Spinal cord (tissue), 10 donors: ENCODE data around the gene HSD17B4. TPM values are rescaled to one million over a fixed set of nuclear protein-coding genes. Genes with fewer than 3 reads are reported as not detected.
"Not testable (repeated sequence)": the region's sequence is repeated elsewhere in the genome, so short reads cannot be mapped to it uniquely, and the experiment has no call there.

ENCODE experiments used
- DNase-seq, 6 donors: peaks; one replicate each; pipeline versions ENCODE4 v3.0.0 to v3.0.0-alpha.2; 2013 to 2015; ENCODE audit warnings: low spot score in 6 of 6, low read depth in 4 of 6
- H3K27ac ChIP-seq: one replicate; pipeline ENCODE4 v1.5.1; 2013; ENCODE audit warnings: low read depth, low read length, control low read depth
- H3K27me3 ChIP-seq: one replicate; pipeline ENCODE4 v1.6.1; 2013; ENCODE audit warnings: low read length; ENCODE audit not compliant: control insufficient read depth, insufficient read depth
- H3K36me3 ChIP-seq: one replicate; pipeline ENCODE4 v1.6.1; 2013; ENCODE audit warnings: low read length; ENCODE audit not compliant: control insufficient read depth, insufficient read depth
- H3K4me1 ChIP-seq: one replicate; pipeline ENCODE4 v1.6.1; 2013; ENCODE audit warnings: low read length; ENCODE audit not compliant: control insufficient read depth, insufficient read depth
- H3K4me3 ChIP-seq: one replicate; pipeline ENCODE4 v1.5.1; 2013; ENCODE audit warnings: low read depth, low read length, control low read depth
- H3K9me3 ChIP-seq: one replicate; pipeline ENCODE4 v1.6.1; 2013; ENCODE audit warnings: low read length; ENCODE audit not compliant: control insufficient read depth, insufficient read depth
- WGBS: methylation state at CpG from one replicate; pipeline ENCODE4 v1.1.5; 2013; ENCODE audit warnings: missing lambda C conversion rate; ENCODE audit not compliant: insufficient coverage; 5-methylcytosine and 5-hydroxymethylcytosine counted together
- polyA plus RNA-seq, 2 donors: library from polyadenylated mRNA; unstranded; fragments of 120-200 nt; gene quantifications; one replicate each; pipeline ENCODE4 v1.2.1, GENCODE V29; 2013; ENCODE audit not compliant: insufficient read length in 2 of 2
- total RNA-seq, 2 donors: library from RNA; depleted of rRNA in 1 of 2; stranded (reverse); fragments of 120-200 nt in 1 of 2; fragments of >200 nt in 1 of 2; gene quantifications; one replicate each; pipeline versions ENCODE4 v1.2.3 to v1.2.4, GENCODE V29; 2013 to 2014
- donor health status: healthy.

Gene HSD17B4
- total and polyA plus RNA-seq, 4 donors = 193 to 287 (median 216) TPM

- WGBS = 90% methylated on average over 23 of the region's 30 CpGs
- not testable (repeated sequence) for H3K27me3 ChIP-seq
Observed at GRCh38 chr5:119517115-119517514, 64.8 kb downstream of the HSD17B4 start.

DNA sequence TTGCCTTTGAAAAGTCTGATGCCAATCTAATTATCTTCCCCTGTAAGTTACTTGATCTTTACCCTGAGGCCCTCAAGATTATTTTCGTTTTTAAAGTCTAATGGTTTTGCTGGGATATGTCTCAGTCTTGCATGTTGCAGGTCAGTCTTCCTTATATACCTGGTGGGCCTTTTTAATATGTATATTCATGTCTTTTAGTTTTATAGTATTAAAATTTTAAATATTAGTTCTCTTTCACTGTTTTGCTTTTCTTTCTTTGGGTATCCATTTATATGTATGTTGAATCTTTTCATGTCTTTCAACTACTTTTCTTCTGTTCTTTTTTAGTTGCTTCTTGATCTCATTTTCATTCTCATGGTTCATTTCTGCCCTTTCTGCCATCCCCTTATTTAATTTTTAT lies 68.9 kb downstream of the HSD17B4 start:
- no peaks in the 10 kb centered on the region for H3K27me3 ChIP-seq
- no peaks in the 10 kb centered on the region for H3K4me1 ChIP-seq
- no peak overlapping the region for H3K4me3 ChIP-seq
- H3K36me3 ChIP-seq = peaks cover 13% of the 10 kb centered on the region
- H3K9me3 ChIP-seq = no peaks in the 10 kb centered on the region
- no peak for DNase-seq
- WGBS = no CpG with 5 or more reads among the region's 1 CpG
- H3K27ac ChIP-seq = no peak overlapping the region

More at GRCh38 chr5:119517115-119517514, 64.8 kb downstream of the HSD17B4 start:
- not testable (repeated sequence) for H3K9me3 ChIP-seq, H3K27ac ChIP-seq, H3K4me1 ChIP-seq, DNase-seq, H3K4me3 ChIP-seq
- peaks cover 13% of the 10 kb centered on the region for H3K36me3 ChIP-seq

DNA sequence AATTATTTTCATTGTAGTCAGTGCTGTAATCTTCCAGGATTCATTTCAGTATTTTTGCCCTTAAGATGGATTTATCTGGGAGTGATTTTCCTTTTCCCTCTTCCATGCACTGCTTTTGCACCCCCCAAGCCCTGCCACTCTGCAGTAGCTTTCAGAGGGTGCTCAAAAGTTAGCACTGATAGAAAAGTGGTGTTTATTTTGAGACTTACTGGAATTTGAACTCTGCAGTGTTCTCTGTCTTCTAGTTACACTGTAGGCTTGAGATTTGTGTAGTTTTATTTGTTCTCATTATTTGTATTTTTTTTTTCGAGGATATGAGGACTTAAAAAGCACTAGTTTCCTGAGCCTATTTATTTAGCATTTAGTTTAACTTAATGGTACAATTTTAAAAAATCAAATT lies 70.5 kb downstream of the HSD17B4 start:
- no peak overlapping the region for H3K27ac ChIP-seq

GRCh38 chr5:119524485-119524884 lies 72.2 kb downstream of the HSD17B4 start:
- DNase-seq = no peak
- Histone ChIP-seq H3K36me3 (no peaks in the 10 kb centered on the region), H3K4me3 (no peak overlapping the region), H3K9me3 (no peaks in the 10 kb centered on the region), H3K27me3 (no peaks in the 10 kb centered on the region), H3K4me1 (no peaks in the 10 kb centered on the region), H3K27ac (no peak overlapping the region)
- no CpG with 5 or more reads among the region's 3 CpGs for WGBS

More for the DNA sequence above, 70.5 kb downstream of the HSD17B4 start:
- DNase-seq = no peak
- no CpG with 5 or more reads among the region's 1 CpG for WGBS
- Histone ChIP-seq H3K4me3 (no peak overlapping the region), H3K4me1 (no peaks in the 10 kb centered on the region), H3K36me3 (peaks cover 4% of the 10 kb centered on the region), H3K9me3 (no peaks in the 10 kb centered on the region), H3K27me3 (no peaks in the 10 kb centered on the region)

DNA sequence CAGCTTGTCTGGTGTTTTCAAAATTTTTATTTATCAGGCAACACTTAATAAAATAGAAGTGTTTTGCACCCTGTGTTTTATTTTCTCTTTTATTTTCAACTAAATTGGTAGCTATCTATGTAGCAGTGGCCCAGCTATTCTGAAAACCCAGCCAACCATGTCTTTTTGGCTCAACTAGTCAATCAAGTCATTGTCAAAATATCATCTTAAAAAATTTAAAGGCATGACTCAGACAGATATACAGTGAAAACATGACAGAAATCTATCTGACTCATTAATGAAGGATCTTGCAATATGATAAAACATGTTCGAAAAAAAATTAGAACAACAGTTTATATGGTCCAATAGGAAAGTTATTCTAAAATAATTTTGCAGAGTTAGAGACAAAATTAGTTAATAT lies 75.1 kb downstream of the HSD17B4 start:
- H3K4me3 ChIP-seq = no peak overlapping the region
- no peaks in the 10 kb centered on the region for H3K4me1 ChIP-seq
- no peaks in the 10 kb centered on the region for H3K27me3 ChIP-seq
- DNase-seq = no peak
- H3K9me3 ChIP-seq = no peaks in the 10 kb centered on the region
- no CpG with 5 or more reads among the region's 1 CpG for WGBS
- peaks cover 3% of the 10 kb centered on the region for H3K36me3 ChIP-seq
- H3K27ac ChIP-seq = no peak overlapping the region

GRCh38 chr5:119529811-119530210 lies 77.5 kb downstream of the HSD17B4 start:
- no peaks in the 10 kb centered on the region for H3K27me3 ChIP-seq
- no peaks in the 10 kb centered on the region for H3K9me3 ChIP-seq
- WGBS = no CpG with 5 or more reads among the region's 2 CpGs
- H3K36me3 ChIP-seq = peaks cover 3% of the 10 kb centered on the region
- DNase-seq = no peak
- H3K4me3 ChIP-seq = no peak overlapping the region
- no peaks in the 10 kb centered on the region for H3K4me1 ChIP-seq
- H3K27ac ChIP-seq = no peak overlapping the region

DNA sequence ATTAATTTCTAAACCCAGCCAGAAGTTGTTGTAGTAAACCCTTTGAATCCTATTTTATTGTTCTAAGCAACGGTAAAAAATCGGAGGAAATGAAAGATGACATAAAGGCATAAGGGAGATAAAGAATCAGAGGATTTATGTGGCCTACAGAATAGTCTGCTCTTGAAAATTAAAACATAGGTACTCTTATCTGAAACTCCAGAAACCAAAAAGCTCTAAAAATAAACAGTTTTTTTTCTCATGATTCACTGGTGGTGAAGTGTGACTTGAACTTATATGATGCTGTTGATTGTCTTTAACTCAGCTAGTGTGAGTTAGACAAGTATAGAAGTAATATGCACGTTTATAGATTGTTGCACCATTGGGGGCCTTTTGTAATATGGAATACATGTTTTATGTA lies 80.3 kb downstream of the HSD17B4 start:
- no CpG with 5 or more reads among the region's 3 CpGs for WGBS
- Histone ChIP-seq H3K27me3 (no peaks in the 10 kb centered on the region), H3K36me3 (peaks cover 3% of the 10 kb centered on the region), H3K27ac (no peak overlapping the region), H3K4me1 (no peaks in the 10 kb centered on the region), H3K4me3 (no peak overlapping the region), H3K9me3 (no peaks in the 10 kb centered on the region)
- DNase-seq = no peak

DNA sequence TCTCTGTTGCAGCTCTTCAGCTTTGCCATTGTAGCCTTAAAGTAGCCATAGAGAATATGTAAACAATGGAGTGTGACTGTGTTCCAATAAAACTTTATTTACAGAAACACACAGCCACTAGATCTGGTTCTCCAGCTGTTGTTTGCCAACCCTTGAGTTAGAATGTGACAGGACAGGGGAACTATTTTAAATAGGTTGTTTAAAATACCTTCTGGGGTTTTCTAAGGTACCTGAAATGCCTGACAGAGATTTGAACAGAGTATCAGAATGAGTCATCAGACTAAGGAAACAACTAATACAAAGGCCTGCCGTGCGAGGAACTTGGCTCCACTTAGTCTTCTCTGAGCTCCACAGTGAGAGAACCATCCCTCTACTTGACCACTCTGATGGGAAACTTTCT lies 85.4 kb downstream of the HSD17B4 start:
- H3K27me3 ChIP-seq = no peaks in the 10 kb centered on the region
- H3K9me3 ChIP-seq = no peaks in the 10 kb centered on the region
- no peak for DNase-seq
- no peak overlapping the region for H3K4me3 ChIP-seq
- peaks cover 2% of the 10 kb centered on the region for H3K36me3 ChIP-seq
- WGBS = 81% methylated on average over 2 of the region's 2 CpGs
- no peaks in the 10 kb centered on the region for H3K4me1 ChIP-seq
- H3K27ac ChIP-seq = no peak overlapping the region

GRCh38 chr5:119541716-119542115 lies 89.4 kb downstream of the HSD17B4 start:
- no peaks in the 10 kb centered on the region for H3K4me1 ChIP-seq
- H3K36me3 ChIP-seq = peaks cover 6% of the 10 kb centered on the region
- H3K27me3 ChIP-seq = no peaks in the 10 kb centered on the region
- H3K27ac ChIP-seq = no peak overlapping the region
- no peak overlapping the region for H3K4me3 ChIP-seq
- peak in 1 of 6 donors; percentile 7 for DNase-seq
- no peaks in the 10 kb centered on the region for H3K9me3 ChIP-seq
- WGBS = no CpG with 5 or more reads among the region's 1 CpG

- Histone ChIP-seq H3K4me3 (no peak overlapping the region), H3K9me3 (no peaks in the 10 kb centered on the region), H3K27me3 (no peaks in the 10 kb centered on the region), H3K4me1 (no peaks in the 10 kb centered on the region), H3K36me3 (no peaks in the 10 kb centered on the region), H3K27ac (no peak overlapping the region)
- WGBS = no CpG with 5 or more reads among the region's 4 CpGs
- DNase-seq = no peak
Observed at GRCh38 chr5:119551819-119552218, 99.5 kb downstream of the HSD17B4 start.
